Stimulated activated CD4-positive, alpha-beta T cell treated with anti-CD3 and anti-CD28 coated beads, Interleukin-2, amount 100 ng/mL, for 24 hours (primary cell): ENCODE data around the gene PALS1.

Source experiments
- DNase-seq, 2 donors: peaks; one replicate each; pipeline ENCODE4 v3.0.0-alpha.2; 2020

Gene PALS1

DNA sequence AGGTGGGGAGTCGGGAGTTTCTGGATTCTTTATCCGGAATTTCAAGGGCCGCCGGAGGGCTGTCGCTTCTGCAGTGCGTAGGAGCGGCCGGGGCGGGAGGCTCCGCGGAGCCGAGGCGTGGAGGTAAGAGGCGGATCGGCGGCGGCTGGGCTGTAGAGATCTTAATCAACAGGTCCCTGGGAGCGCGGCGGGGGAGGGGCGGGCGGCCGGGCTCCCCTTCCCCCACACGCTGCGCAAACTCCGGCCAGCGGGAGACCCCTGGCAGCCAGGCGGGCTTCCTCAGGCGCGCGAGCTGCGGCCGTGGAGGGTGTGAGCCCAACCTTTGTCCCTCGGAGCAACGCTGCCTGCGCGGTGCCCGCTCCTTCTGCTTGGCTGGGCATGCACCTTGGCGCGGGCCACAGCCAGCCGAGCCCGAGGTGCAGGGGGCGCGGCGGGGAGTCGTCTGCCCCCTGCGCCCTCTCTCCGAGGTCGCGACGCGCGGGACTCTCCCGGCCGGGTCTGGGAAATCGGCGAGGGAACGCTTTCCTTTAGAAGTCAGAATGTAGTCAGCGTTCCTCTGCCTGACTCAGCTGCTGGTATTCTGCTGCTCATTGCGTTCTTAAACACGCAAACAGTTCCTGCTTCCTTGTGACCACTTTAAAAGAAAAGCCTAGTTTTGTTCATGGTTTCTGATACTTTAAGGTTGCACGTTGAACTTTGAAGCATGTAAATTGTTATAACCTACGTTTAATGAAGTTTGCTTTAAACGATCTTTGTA lies at the start of gene PALS1:
Gene PALS1 (plus strand): TSS at position 25 of the 757 bp plus-strand sequence. CDS start 37,736 bp downstream, outside the sequence.
- peak in 1 of 2 donors; percentile 59 for DNase-seq

DNA sequence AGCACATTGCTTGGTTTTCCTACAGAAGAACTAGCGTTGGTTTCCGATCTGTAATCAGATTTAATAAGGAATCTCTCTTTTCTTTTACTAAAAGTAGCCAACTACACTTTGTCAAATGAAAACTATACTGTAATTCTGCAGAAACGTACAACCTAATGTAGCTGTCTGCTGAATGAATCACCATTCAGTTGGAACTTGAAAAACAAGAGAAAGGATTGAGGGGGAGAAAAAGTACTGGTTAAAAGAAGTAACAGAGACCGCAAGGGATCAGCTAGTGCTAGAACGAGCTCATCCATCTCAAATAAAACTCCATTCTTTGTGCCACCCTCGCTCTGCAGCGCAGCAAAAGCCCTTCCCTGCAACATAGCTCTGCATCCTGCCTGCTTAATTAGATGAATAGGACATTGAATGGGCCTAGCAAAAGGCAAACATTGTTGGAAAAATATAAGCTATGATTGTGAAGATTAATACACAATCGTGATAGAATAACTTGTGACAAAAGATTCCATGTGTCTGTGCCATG lies 49.4 kb upstream of the PALS1 start:
- no peak for DNase-seq

- no peak for DNase-seq
These were observed 48.9 kb upstream of the PALS1 start for GRCh38 chr14:67192366-67192765.

- no peak for DNase-seq
These were observed 46.0 kb upstream of the PALS1 start for GRCh38 chr14:67195279-67195678.

DNA sequence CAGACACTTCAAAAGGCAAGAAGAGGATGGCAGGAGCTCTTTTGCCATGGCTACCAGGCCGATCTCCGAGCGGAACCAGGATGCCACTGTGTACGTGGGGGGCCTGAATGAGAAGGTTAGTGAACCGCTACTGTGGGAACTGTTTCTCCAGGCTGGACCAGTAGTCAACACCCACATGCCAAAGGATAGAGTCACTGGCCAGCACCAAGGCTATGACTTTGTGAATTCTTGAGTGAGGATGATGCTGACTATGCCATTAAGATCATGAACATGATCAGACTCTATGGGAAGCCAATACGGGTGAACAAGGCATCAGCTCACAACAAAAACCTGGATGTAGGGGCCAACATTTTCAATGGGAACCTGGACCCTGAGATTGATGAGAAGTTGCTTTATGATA lies 42.2 kb upstream of the PALS1 start:
- no peak for DNase-seq

DNA sequence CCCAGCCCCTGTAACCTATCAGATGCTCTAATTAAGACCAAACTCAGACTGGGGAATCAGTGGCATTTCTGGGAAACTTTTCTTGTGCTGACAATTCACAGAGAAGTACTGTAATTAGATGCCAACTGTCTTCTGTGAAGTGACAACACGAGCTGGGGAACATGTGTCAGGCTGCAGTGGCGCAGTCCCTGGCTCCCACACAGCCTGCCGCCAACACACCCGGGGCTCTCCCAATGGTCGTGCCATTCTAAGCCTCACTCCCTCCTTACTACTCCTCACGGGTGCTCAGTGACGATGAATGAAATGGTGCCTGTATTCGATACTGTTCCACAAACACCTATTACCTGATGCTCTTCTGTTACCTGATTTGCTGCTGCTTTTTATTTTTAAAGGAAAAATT lies 33.4 kb upstream of the PALS1 start:
- DNase-seq: no peak

GRCh38 chr14:67218126-67218525 lies 23.1 kb upstream of the PALS1 start:
- DNase-seq: no peak

GRCh38 chr14:67221248-67221981 lies 19.8 kb upstream of the PALS1 start:
- no peak for DNase-seq

DNA sequence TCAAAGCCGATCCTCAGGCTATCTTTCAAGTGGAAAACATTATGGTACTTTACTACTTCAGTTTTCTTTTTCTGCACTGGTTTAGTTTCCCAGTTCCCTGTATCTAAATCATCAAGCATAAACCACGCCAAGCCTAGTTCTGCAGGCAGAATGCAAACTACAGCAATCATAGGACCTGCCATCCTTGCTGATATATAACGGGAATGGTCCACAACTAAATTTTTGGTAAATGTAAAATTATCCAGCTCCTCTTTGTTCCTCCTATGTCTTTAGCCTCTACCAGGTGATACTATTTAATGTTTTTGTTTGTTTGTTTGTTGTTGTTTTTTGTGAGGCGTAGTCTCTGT lies 19.3 kb upstream of the PALS1 start:
- DNase-seq: no peak

- no peak for DNase-seq
These were observed 15.7 kb upstream of the PALS1 start for GRCh38 chr14:67225523-67225922.

DNA sequence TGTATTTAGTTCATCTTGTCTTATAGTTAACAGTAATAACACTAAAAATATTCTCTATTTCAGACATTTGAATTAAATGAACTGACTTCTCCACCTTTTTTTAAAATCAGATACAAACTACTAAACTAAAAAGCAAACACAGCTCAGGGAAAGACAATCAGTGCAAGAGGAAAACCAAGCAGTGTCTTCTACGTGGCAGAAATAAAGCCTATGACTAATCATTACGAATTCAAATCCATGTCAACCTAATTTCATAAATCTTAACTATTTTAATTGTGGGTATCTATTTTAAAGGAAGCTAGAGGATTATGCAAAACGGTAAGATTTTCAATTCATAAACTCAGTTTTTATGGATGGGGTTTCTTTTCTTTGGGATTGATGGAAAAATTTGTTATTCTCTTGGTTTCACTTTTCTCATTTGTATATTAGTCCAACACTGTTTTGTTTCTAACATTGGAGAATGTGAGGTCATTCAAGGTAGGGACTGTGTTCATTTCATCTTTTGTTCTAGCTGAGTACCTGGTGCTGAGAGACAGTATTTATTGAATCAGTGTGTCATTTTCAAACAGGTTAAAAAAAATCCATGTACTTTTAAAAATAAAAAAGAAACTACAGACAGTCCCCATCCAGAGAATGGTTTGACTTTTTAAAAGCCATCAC lies 12.8 kb upstream of the PALS1 start:
- no peak for DNase-seq

DNA sequence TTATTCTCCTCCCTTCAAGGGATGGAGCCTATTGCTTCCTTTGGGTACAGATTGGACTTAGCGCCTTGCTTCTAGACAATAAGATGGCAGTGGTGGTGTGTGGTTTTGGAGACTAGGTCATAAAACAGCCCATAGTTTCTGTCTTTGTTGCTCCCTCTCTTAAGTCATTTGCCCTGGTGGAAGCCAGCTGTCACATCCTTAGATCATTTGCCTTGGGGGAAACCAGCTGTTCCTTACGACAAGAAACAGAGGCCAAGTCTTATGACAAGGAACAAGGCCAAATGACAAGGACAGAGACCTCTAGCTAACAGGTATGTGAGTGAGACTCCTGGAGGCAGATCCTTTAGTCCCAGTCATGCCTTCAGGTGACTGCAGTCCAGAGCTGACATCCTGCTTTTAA lies 9.2 kb upstream of the PALS1 start:
- DNase-seq: no peak

DNA sequence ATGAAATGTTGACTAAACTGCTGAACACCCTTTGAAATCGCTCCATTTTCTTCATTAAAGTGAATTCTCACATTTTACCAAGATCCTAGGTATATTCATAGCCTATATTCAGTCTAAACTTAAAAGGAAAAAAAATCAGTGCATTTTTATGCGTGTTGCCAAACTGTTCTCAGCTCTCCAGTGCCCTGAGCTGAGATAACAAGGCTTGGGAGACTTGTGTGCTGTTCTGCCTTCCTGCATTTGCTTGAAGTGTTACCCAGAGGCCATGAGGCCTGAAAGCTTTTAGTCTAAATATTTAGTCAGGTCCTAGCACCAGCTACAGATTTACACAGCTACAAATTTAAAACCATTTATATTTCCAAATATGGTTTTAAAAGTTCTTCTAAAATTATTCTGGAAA lies 8.6 kb upstream of the PALS1 start:
- no peak for DNase-seq

GRCh38 chr14:67237591-67237990 lies 3.6 kb upstream of the PALS1 start:
- no peak for DNase-seq

DNA sequence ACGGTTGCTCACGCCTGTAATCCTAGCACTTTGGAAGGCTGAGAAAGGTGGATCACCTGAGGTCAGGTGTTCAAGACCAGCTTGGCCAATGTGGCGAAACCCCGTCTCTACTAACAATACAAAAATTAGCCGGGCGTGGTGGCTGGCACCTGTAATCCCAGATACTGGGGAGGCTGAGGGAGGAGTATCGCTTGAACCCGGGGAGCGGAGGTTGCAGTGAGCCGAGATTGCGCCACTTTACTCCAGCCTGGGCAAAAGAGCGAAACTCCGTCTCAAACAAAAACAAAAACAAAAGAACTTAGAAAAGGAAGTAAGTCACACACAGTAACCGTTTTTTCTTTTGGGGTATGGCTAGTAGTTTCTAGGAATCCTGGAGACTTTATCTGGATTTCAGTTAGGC lies 1.7 kb upstream of the PALS1 start:
- DNase-seq: no peak

DNA sequence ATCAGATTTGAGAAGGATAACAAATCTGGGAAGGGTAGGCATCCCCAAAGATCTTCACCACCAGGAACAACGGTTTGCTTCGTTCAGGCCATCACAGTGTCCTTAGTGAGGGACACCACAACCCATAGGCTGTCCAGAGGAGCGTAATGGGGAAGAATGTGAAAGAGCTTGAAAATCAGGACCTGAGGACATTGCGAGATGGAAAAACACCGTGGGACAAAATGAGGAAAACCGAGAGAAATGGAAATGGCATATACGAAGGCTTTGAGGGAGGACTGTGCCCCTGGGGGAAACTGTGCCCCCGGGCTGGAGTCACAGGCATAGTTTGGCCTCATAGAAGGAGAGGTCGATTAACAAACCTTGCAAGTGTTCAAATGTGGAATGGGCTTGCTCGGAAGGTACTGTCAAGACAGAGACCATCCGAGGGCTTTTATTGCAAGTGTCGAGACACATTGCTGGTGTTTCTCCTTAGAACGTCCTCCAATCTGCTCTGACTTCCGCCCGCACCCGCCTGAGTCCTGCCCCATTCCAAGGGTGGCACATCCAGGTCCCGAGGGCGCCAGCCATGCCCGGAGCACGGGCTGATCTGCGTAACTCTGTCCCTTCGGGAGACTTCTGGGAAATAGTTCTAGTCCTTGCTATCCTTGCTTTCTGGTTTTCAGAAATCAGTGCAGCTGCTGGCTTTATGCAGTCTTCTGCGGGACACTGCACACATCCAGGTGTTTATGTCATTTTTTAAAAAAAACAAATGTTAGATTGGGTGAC lies 885 bp upstream of the PALS1 start:
- peak; percentile 42 to 47 for DNase-seq

GRCh38 chr14:67240978-67241410 lies 241 bp upstream of the PALS1 start:
- peak; percentile 91 to 93 for DNase-seq

- DNase-seq: no peak
These were observed 859 bp downstream of the PALS1 start for GRCh38 chr14:67242168-67242420.

- DNase-seq: no peak
These were observed 3.9 kb downstream of the PALS1 start for GRCh38 chr14:67245104-67245503.

DNA sequence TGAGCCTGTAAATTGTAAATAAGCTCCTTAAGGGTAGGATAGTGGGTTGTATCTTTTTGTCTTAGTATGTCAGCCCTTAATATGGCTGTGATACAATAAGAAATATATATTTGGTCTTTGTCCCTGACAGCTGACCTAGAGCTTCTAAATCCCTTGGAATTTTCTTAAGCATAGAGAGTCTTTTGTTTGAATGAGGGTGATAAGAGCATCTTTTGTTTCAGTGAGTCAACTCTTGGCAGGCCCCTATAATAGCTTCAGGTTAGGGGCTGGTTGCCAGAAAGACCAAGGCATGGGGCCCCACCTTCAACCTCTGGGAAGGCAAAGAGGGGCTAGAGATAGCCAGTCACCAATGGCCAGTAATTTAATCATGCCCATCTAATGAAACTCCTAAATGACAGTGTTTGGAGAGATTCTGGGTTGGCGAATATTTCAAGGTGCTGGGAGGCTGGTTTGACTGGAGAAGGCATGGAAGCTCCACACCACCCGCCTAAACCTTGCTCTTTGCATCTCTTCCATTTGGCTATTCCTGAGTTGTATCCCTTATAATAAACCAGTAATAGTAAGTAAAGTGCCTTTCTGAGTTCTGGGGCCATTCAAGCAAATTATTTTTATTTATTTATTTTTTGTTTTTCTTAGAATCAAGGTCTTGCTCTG lies 10.5 kb downstream of the PALS1 start:
- no peak for DNase-seq

DNA sequence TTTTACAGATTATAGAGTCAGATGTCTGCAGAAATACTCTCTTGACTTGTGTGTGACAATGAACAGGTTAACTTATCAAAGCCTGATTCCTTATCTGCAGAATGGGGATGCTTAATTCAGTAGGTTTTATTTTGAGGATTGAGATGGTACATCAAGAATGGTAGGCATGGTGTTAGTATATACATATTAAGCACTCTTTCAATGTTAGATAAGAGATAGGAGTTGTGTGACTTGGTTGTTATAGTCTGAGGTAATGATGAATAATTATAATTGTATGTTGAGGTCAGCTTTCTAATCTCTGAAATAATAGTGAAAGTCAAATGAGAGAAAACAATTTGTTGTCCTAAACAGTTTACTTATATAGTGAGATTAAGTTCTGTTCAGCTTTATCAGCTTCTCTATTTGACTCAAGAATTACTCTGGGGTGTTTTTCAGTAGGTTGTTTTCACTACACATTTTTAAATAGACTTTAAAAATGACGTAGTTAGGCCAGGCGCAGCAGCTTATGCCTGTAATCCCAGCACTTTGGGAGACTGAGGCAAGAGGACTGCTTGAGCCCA lies 11.9 kb downstream of the PALS1 start:
- no peak for DNase-seq

DNA sequence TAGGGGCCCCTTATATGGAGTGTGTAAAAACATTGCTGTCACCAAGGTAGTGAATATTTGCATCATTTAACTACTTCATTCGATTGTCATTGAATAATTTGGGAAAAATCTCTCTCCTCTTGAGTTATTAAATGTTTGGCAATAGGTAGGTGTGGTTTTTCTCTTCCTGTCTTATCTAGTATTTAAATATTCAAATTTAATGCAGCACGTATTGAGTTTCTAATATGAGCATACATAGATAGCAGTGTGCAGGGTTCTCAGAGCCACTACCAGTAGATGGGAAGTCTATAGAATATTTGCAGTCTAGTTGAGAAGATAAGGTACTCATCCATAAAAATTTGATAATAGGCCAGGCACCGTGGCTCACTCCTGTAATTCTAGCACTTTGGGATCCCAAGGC lies 16.7 kb downstream of the PALS1 start:
- no peak for DNase-seq
